CD14-positive monocyte (primary cell): ENCODE results near the gene DIAPH1. TPM values are rescaled to one million over a fixed set of nuclear protein-coding genes. Genes with fewer than 3 reads are reported as not detected.

Source experiments
- DNase-seq, 3 donors: peaks; one replicate each; pipeline ENCODE4 v3.0.0-alpha.2; 2011 to 2022
- H2AFZ ChIP-seq: 2 replicates; pipeline ENCODE4 v1.6.0; 2012; ENCODE audit warnings: mild to moderate bottlenecking, low read depth, low read length, inconsistent platforms; ENCODE audit not compliant: insufficient read depth, poor library complexity, severe bottlenecking
- H3K27ac ChIP-seq, 2 donors: 1 replicate in 1 of 2; 2 replicates in 1 of 2; pipeline ENCODE4 v1.5.1; 2012 to 2013; ENCODE audit warnings: low read length in 2 of 2, control low read depth in 1 of 2, inconsistent platforms in 1 of 2, low read depth in 1 of 2, mild to moderate bottlenecking in 1 of 2
- H3K27me3 ChIP-seq, 2 donors: one replicate each; pipeline versions ENCODE4 v1.6.0 to v1.6.1; 2011 to 2013; ENCODE audit warnings: low read length in 2 of 2; ENCODE audit not compliant: control insufficient read depth in 2 of 2, insufficient read depth in 2 of 2
- H3K36me3 ChIP-seq, 2 donors: replicated peaks in 1 of 2; 1 replicate in 1 of 2; 2 replicates in 1 of 2; pipeline versions ENCODE4 v1.5.1 to v1.6.1; 2012 to 2013; ENCODE audit warnings: low read length in 2 of 2, control low read depth in 1 of 2, inconsistent platforms in 1 of 2, mild to moderate bottlenecking in 1 of 2; ENCODE audit not compliant: insufficient read depth in 2 of 2, control insufficient read depth in 1 of 2
- H3K4me1 ChIP-seq, 2 donors: 1 replicate in 1 of 2; 2 replicates in 1 of 2; pipeline versions ENCODE4 v1.5.1 to v1.6.1; 2012 to 2013; ENCODE audit warnings: low read length in 2 of 2, control low read depth in 1 of 2, inconsistent platforms in 1 of 2, mild to moderate bottlenecking in 1 of 2, moderate library complexity in 1 of 2; ENCODE audit not compliant: insufficient read depth in 2 of 2, control insufficient read depth in 1 of 2
- H3K4me2 ChIP-seq: replicated peaks from 2 replicates; pipeline ENCODE3; 2012; ENCODE audit warnings: low read length, moderate library complexity, mild to moderate bottlenecking; ENCODE audit not compliant: poor library complexity, severe bottlenecking; ENCODE audit errors: extremely low read depth
- H3K4me3 ChIP-seq, 3 experiments: fragments of 200-600 bp in 1 of 3; sonication (generic) in 1 of 3; replicated peaks in 1 of 3; 1 replicate in 2 of 3; 2 replicates in 1 of 3; pipeline ENCODE4 v1.5.1; 2011 to 2013; ENCODE audit warnings: low read length in 3 of 3, mild to moderate bottlenecking in 3 of 3, control low read depth in 2 of 3, low read depth in 2 of 3, inconsistent platforms in 1 of 3, moderate library complexity in 1 of 3
- H3K79me2 ChIP-seq: 2 replicates; pipeline ENCODE4 v1.6.0; 2012; ENCODE audit warnings: mild to moderate bottlenecking, control low read depth, inconsistent platforms, low read length, moderate library complexity; ENCODE audit not compliant: insufficient read depth
- H3K9ac ChIP-seq: 2 replicates; pipeline ENCODE4 v1.6.0; 2017; ENCODE audit warnings: low read length, mild to moderate bottlenecking; ENCODE audit not compliant: insufficient read depth, poor library complexity, severe bottlenecking
- H3K9me3 ChIP-seq, 2 donors: replicated peaks in 1 of 2; 1 replicate in 1 of 2; 2 replicates in 1 of 2; pipeline versions ENCODE4 v1.5.1 to v1.6.1; 2012 to 2013; ENCODE audit warnings: low read length in 2 of 2, control low read depth in 1 of 2; ENCODE audit not compliant: control insufficient read depth in 1 of 2, insufficient read depth in 1 of 2
- H4K20me1 ChIP-seq: 2 replicates; pipeline ENCODE4 v1.6.0; 2012; ENCODE audit warnings: mild to moderate bottlenecking, low read length, control low read depth, moderate library complexity; ENCODE audit not compliant: insufficient read depth
- H3K27ac Mint-ChIP-seq, 7 donors: one replicate each; pipeline ENCODE4 v1.8.0; 2020; ENCODE audit warnings: mild to moderate bottlenecking in 7 of 7, mixed read lengths in 7 of 7, moderate library complexity in 6 of 7, inconsistent platforms in 2 of 7
- H3K27me3 Mint-ChIP-seq, 3 donors: one replicate each; pipeline ENCODE4 v1.8.0; 2021 to 2022; ENCODE audit warnings: low read depth in 3 of 3, mild to moderate bottlenecking in 3 of 3, mixed read lengths in 3 of 3, moderate library complexity in 3 of 3, inconsistent platforms in 1 of 3
- H3K36me3 Mint-ChIP-seq, 2 donors: one replicate each; pipeline ENCODE4 v1.8.0; 2020; ENCODE audit warnings: mixed read lengths in 2 of 2, inconsistent platforms in 1 of 2, mild to moderate bottlenecking in 1 of 2
- H3K4me1 Mint-ChIP-seq: one replicate; pipeline ENCODE4 v1.8.0; 2020; ENCODE audit warnings: mild to moderate bottlenecking, mixed read lengths
- H3K4me3 Mint-ChIP-seq, 2 donors: one replicate each; pipeline ENCODE4 v1.8.0; 2020; ENCODE audit warnings: mild to moderate bottlenecking in 2 of 2, mixed read lengths in 2 of 2, moderate library complexity in 1 of 2
- H3K9me3 Mint-ChIP-seq, 7 donors: one replicate each; pipeline ENCODE4 v1.8.0; 2020 to 2022; ENCODE audit warnings: mixed read lengths in 7 of 7, mild to moderate bottlenecking in 6 of 7, moderate library complexity in 6 of 7, inconsistent platforms in 2 of 7
- WGBS: methylation state at CpG from one replicate; pipeline ENCODE4 v1.1.5; 2013; ENCODE audit warnings: missing lambda C conversion rate; ENCODE audit not compliant: insufficient coverage; 5-methylcytosine and 5-hydroxymethylcytosine counted together
- intact Hi-C, 2 donors: fragments of 100-400 bp; cut with micrococcal nuclease; formaldehyde crosslinking; loops; one replicate each; pipeline versions ENCODE4 v1.15.0 to v1.15.1; 2023
- polyA plus RNA-seq, 3 donors: library from polyadenylated mRNA; depleted of rRNA in 1 of 3; unstranded in 2 of 3; stranded (reverse) in 1 of 3; fragments of 300-500 nt in 2 of 3; fragments of >200 nt in 1 of 3; fragmentation: Illumina TruSeq in 2 of 3; gene quantifications; 1 replicate in 2 of 3; 2 replicates in 1 of 3; pipeline ENCODE4 v1.2.3, GENCODE V29; 2012 to 2021
- TF ChIP-seq, protein P1 (sequence below): fragments of 200-600 bp; IDR thresholded peaks from one replicate; pipeline ENCODE4 v1.8.0; 2022; ENCODE audit warnings: antibody characterized with exemption, mild to moderate bottlenecking

DIAPH1 gene
- polyA plus RNA-seq, 3 donors: 60.2 to 140 (median 98.6) TPM

DNA sequence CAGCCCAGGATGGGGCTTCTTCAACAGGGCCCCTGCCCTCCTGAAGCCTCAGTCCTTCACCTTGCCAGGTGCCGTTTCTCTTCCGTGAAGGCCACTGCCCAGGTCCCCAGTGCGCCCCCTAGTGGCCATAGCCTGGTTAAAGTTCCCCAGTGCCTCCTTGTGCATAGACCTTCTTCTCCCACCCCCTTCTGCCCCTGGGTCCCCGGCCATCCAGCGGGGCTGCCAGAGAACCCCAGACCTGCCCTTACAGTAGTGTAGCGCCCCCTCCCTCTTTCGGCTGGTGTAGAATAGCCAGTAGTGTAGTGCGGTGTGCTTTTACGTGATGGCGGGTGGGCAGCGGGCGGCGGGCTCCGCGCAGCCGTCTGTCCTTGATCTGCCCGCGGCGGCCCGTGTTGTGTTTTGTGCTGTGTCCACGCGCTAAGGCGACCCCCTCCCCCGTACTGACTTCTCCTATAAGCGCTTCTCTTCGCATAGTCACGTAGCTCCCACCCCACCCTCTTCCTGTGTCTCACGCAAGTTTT is 106.3 kb downstream of the DIAPH1 start:
- DNase-seq: peak; percentile 54 to 71 (median 67)
- Histone ChIP-seq H3K4me1 (peaks cover 50 to 69% of the 10 kb centered on the region in 2 donors), H3K36me3 (peaks cover 28 to 34% of the 10 kb centered on the region in 2 donors), H3K79me2 (peaks cover 5% of the 10 kb centered on the region), H3K27me3 (peaks cover 0 to 10% of the 10 kb centered on the region in 2 donors), H2AFZ (peak overlapping the region; percentile 58), H3K9me3 (no peaks in the 10 kb centered on the region), H3K4me3 (peak overlapping the region; percentile 32 to 77 (median 35)), H3K9ac (peak overlapping the region; percentile 44), H3K4me2 (peak overlapping the region; percentile 92), H3K27ac (peak overlapping the region in 1 of 2 donors; percentile 46), H4K20me1 (peaks cover 49% of the 10 kb centered on the region)
- intact Hi-C loops: no loop called here
- Mint-ChIP-seq H3K27ac (peak overlapping the region; percentile 10 to 78 (median 63)), H3K9me3 (peaks cover 0 to 5% (median 0%) of the 10 kb centered on the region in 7 donors), H3K27me3 (peaks cover 5 to 36% (median 16%) of the 10 kb centered on the region in 3 donors), H3K36me3 (peaks cover 42 to 45% of the 10 kb centered on the region in 2 donors), H3K4me3 (peak overlapping the region; percentile 76 to 95), H3K4me1 (peaks cover 62% of the 10 kb centered on the region)
- TF ChIP-seq, protein P1, sequence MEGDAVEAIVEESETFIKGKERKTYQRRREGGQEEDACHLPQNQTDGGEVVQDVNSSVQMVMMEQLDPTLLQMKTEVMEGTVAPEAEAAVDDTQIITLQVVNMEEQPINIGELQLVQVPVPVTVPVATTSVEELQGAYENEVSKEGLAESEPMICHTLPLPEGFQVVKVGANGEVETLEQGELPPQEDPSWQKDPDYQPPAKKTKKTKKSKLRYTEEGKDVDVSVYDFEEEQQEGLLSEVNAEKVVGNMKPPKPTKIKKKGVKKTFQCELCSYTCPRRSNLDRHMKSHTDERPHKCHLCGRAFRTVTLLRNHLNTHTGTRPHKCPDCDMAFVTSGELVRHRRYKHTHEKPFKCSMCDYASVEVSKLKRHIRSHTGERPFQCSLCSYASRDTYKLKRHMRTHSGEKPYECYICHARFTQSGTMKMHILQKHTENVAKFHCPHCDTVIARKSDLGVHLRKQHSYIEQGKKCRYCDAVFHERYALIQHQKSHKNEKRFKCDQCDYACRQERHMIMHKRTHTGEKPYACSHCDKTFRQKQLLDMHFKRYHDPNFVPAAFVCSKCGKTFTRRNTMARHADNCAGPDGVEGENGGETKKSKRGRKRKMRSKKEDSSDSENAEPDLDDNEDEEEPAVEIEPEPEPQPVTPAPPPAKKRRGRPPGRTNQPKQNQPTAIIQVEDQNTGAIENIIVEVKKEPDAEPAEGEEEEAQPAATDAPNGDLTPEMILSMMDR: peak; percentile 100
- 0% methylated on average over 12 of the region's 28 CpGs for WGBS

DNA sequence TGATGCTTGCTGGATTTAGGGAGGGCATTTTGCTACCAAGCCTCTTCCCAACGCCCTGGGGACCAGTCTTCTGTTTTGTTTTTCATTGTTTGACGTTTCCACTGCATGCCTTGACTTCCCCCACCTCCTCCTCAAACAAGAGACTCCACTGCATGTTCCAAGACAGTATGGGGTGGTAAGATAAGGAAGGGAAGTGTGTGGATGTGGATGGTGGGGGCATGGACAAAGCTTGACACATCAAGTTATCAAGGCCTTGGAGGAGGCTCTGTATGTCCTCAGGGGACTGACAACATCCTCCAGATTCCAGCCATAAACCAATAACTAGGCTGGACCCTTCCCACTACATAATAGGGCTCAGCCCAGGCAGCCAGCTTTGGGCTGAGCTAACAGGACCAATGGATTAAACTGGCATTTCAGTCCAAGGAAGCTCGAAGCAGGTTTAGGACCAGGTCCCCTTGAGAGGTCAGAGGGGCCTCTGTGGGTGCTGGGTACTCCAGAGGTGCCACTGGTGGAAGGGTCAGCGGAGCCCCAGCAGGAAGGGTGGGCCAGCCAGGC is 107.0 kb downstream of the DIAPH1 start:
- DNase-seq: no peak
- Mint-ChIP-seq H3K9me3 (peaks cover 0 to 5% (median 0%) of the 10 kb centered on the region in 7 donors), H3K4me3 (no peak overlapping the region), H3K4me1 (peaks cover 58% of the 10 kb centered on the region), H3K27me3 (peaks cover 5 to 39% (median 16%) of the 10 kb centered on the region in 3 donors), H3K27ac (no peak overlapping the region), H3K36me3 (peaks cover 36 to 39% of the 10 kb centered on the region in 2 donors)
- Histone ChIP-seq H3K79me2 (peaks cover 3% of the 10 kb centered on the region), H3K27me3 (peaks cover 0 to 10% of the 10 kb centered on the region in 2 donors), H3K27ac (no peak overlapping the region), H2AFZ (no peak overlapping the region), H3K4me2 (peak overlapping the region; percentile 92), H3K4me1 (peaks cover 47 to 63% of the 10 kb centered on the region in 2 donors), H3K9me3 (no peaks in the 10 kb centered on the region), H3K36me3 (peaks cover 23 to 28% of the 10 kb centered on the region in 2 donors), H3K4me3 (no peak overlapping the region), H4K20me1 (peaks cover 43% of the 10 kb centered on the region), H3K9ac (no peak overlapping the region)
- WGBS: 82% methylated on average over 2 of the region's 4 CpGs
- intact Hi-C loops: no loop called here
- TF ChIP-seq, protein P1: no peak
